ENCODE results near the gene GJC1. TPM values are rescaled to one million over a fixed set of nuclear protein-coding genes. Genes with fewer than 3 reads are reported as not detected.
A peak's percentile ranks its signal among the peaks of the same experiment; 100 is the strongest.

Gene GJC1
- total and polyA plus RNA-seq, 9 of the 15 experiments (the other 6 are each of a cell fraction or from before 2014, with no cell fraction given): 0.04 to 1.4 (median 0.18) TPM; not detected in 1

DNA sequence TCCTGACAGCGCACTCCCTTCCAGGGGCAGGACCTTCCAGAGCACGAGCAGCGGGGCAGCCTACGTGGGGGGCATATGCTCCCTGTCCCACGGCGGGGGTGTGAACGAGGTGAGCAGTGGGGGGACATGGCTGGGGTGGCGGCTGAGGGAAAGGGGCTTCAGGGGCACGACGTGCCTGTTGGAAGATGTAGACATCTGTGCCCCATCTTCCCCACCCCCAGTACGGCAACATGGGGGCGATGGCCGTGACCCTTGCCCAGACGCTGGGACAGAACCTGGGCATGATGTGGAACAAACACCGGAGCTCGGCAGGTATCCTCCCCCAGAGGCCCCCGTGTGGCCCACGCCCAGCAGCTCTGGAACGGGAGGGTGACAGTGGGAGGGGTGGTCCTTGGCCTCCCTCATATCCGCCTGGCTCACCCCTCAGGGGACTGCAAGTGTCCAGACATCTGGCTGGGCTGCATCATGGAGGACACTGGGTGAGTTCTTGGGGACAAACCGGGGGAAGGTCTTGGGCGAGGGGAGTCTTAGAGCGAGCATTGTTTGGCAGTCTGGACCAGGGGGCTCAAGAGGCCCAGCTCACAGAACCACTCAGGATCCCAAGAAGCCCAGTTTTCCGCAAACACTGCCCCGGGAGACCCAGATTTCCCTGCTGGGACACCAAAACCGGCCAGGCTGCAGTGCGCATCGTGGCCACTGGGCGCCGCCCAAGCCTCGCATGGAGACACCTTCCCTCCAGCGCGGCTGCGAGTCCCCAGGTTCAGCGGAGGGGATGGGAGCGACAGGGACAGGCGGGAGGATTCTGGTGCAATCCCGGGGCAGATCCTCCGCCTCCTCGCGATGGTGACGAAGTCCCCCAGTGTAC is 55.6 kb downstream of the GJC1 start (continued):
- TF ChIP-seq REST (IDR thresholded peaks at IDR 0.05; ENCODE audit: borderline replicate concordance) (peak; percentile 66), REST (CRISPR knock-in tag; IDR thresholded peaks at IDR 0.05; ENCODE audit: low read depth) (no peak), ILF3 (IDR thresholded peaks at IDR 0.05; ENCODE audit: borderline replicate concordance) (no peak), MAZ (CRISPR knock-in tag; conservative IDR thresholded peaks at IDR 0.05 in 1 of 2, IDR thresholded peaks at IDR 0.05 in 1 of 2) (0 out of 4 replicates have a peak, but pooled peaks of 1 of the 2 experiments have one; percentile 37), POLR2G (IDR thresholded peaks at IDR 0.05; ENCODE audit: low read depth, low read length) (no peak), RB1 (IDR thresholded peaks at IDR 0.05; ENCODE audit: low read depth) (peak; percentile 80), ZNF785 (CRISPR knock-in tag; IDR thresholded peaks at IDR 0.05) (no peak), ZNF253 (CRISPR knock-in tag; conservative IDR thresholded peaks at IDR 0.05) (no peak), FOXJ3 (CRISPR knock-in tag; IDR thresholded peaks at IDR 0.05) (no peak), TRIM24 (IDR thresholded peaks at IDR 0.05) (no peak), SRSF1 (IDR thresholded peaks at IDR 0.05; ENCODE audit: low read depth, low read length) (no peak)
- TF ChIP-seq, protein P1, sequence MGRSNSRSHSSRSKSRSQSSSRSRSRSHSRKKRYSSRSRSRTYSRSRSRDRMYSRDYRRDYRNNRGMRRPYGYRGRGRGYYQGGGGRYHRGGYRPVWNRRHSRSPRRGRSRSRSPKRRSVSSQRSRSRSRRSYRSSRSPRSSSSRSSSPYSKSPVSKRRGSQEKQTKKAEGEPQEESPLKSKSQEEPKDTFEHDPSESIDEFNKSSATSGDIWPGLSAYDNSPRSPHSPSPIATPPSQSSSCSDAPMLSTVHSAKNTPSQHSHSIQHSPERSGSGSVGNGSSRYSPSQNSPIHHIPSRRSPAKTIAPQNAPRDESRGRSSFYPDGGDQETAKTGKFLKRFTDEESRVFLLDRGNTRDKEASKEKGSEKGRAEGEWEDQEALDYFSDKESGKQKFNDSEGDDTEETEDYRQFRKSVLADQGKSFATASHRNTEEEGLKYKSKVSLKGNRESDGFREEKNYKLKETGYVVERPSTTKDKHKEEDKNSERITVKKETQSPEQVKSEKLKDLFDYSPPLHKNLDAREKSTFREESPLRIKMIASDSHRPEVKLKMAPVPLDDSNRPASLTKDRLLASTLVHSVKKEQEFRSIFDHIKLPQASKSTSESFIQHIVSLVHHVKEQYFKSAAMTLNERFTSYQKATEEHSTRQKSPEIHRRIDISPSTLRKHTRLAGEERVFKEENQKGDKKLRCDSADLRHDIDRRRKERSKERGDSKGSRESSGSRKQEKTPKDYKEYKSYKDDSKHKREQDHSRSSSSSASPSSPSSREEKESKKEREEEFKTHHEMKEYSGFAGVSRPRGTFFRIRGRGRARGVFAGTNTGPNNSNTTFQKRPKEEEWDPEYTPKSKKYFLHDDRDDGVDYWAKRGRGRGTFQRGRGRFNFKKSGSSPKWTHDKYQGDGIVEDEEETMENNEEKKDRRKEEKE (IDR thresholded peaks at IDR 0.05; ENCODE audit: borderline replicate concordance in 1 of 2, control insufficient read depth in 1 of 2, low read depth in 2 of 2, low read length in 1 of 2): no peak
- TF ChIP-seq, protein P2, sequence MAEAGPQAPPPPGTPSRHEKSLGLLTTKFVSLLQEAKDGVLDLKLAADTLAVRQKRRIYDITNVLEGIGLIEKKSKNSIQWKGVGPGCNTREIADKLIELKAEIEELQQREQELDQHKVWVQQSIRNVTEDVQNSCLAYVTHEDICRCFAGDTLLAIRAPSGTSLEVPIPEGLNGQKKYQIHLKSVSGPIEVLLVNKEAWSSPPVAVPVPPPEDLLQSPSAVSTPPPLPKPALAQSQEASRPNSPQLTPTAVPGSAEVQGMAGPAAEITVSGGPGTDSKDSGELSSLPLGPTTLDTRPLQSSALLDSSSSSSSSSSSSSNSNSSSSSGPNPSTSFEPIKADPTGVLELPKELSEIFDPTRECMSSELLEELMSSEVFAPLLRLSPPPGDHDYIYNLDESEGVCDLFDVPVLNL (CRISPR knock-in tag; IDR thresholded peaks at IDR 0.05; ENCODE audit: low read depth): no peak
